GM10266 (cell line): ENCODE results near the gene BACH2.

ENCODE experiments used
- DNase-seq: peaks from one replicate; pipeline ENCODE4 v3.0.0; 2012; ENCODE audit errors: extremely low spot score
- CTCF ChIP-seq: IDR thresholded peaks from 2 replicates; pipeline ENCODE4 v1.5.1; 2012; ENCODE audit warnings: mild to moderate bottlenecking, low read depth; ENCODE audit not compliant: control insufficient read depth, insufficient read depth; ENCODE audit errors: missing control alignments

Gene BACH2

DNA sequence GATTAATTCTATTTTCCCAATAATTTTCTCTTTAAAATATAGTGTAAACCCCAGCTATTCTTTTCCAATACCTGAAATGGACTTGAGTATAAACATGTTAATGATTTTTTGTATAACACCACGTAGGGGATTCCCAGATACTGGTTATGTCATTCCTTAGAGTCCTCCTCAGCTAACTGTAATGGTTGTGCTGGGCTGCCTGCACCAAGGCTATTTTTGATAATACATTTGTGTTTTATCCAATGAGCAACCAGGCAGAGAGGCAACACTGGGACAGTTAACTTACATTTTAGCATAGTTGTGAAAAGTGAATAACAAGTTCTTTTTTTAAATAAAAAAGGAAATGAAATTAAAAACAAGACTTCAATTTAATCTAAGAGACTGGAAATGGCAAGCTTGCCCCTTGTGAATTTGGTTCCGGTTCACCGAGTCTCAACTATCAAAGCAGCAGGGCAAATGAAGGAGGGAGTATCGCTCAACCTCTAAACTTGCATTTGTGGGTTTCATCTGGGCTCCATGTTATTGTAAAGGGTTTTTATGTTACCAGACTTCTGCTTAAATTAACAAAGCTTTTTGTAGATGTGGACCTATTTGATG, 18.8 kb upstream of the BACH2 start:
- DNase-seq, result no peak
- TF ChIP-seq CTCF, result no peak

GRCh38 chr6:90314514-90314913, 17.9 kb upstream of the BACH2 start:
- DNase-seq, result no peak

DNA sequence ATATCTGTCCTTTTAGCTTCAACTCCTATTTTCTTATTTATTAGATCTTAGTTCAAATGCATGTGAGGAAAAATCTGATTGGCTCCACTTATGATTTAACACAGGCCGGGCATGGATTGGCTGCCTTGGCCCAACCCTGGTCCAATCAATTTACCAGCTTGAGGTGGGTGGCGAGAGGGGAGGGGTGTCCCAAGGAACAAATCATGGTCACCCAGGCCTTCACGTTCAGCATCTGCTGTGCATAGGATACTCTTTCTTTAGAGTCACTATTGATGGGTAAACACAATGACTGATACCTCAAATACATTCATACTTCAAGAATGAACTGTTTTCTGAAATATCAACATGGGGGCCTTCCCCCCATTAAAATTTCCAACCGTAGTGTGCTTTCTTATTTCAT, 14.9 kb upstream of the BACH2 start:
- TF ChIP-seq CTCF, result no peak

More at GRCh38 chr6:90314514-90314913, 17.9 kb upstream of the BACH2 start:
- no peak for TF ChIP-seq CTCF

GRCh38 chr6:90305800-90306448, 9.3 kb upstream of the BACH2 start:
- TF ChIP-seq CTCF, result no peak
- no peak for DNase-seq

More for the DNA sequence above, 14.9 kb upstream of the BACH2 start:
- DNase-seq, result no peak

DNA sequence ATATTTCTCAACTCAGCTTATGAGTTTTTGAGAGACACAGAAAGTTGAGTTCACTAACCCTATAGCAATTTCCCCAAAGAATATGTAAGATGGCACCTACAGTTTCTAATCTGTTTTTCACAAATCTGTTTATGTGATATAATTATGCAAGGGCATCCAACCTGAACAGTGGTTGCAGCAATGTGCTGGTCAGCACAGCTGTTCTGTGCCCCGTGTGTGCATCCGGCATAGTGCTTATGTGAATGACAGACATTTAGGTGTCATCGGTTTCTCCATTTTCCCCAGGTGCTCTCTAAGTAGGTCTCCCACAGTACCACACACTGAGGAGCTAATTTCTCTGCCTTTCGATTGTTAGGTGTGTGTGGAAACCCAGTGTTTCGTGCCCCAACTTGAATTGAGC, 7.7 kb upstream of the BACH2 start:
- TF ChIP-seq CTCF, result no peak
- DNase-seq, result no peak

DNA sequence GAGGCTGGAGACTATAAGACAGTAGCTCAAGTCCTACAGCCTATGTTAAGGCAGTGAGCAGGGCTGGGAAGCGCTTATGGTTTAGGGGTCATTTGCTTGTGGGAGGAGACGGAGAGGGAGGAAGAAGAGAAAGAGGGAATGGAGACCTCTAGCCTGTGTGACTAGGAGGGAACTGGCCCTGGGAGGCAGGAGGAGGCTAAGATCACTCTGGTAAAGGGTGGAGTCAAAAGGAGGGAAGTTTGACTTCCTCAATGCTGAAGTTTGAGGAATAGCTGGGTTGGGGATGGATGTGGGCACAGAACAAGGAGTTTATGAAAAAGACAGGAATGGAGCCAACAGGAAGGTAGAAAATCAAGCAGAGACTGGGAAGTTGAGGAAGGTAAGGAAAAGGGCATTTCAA, 6.4 kb upstream of the BACH2 start:
- no peak for TF ChIP-seq CTCF
- no peak for DNase-seq

DNA sequence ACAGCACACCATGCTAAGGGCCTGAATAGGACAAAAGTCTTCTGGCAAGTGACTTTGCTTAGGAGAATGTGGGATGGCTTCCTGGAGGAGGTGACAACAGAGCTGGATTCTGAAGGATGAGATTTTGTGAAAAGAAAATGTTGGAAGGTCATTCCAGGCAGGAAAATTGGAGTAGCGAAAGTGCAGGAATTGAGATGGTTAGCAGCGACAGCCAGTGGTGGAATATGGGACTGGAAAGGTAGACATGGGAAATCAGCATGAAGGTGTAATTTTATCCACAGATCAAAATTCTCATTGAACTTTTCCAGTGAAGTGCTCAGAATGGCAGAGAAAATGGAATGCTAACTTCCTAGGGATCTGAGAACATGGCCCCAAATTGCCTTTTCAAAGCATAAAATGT, 5.7 kb upstream of the BACH2 start:
- DNase-seq, result no peak
- no peak for TF ChIP-seq CTCF
